Natural killer cell (primary cell): ENCODE data around the gene TSR2. TPM values are rescaled to one million over a fixed set of nuclear protein-coding genes. Genes with fewer than 3 reads are reported as not detected.

ENCODE experiments used
- ATAC-seq, 3 donors: fragments of 150-1000 bp in 2 of 3; fragments of 200-7000 bp in 1 of 3; cut with Tn5 transposase; 1 replicate in 1 of 3; 2 replicates in 2 of 3; pipeline ENCODE4 v1.10.0; 2021; ENCODE audit warnings: mild to moderate bottlenecking in 2 of 3, moderate library complexity in 2 of 3
- DNase-seq, 2 donors: peaks; one replicate each; pipeline versions ENCODE4 v3.0.0 to v3.0.0-alpha.2; 2013 to 2021; ENCODE audit warnings: mixed read lengths in 1 of 2
- H3K27ac ChIP-seq: one replicate; pipeline ENCODE4 v1.5.1; 2013; ENCODE audit warnings: mild to moderate bottlenecking, low read length
- H3K27me3 ChIP-seq: one replicate; pipeline ENCODE4 v1.6.1; 2013; ENCODE audit warnings: low read length; ENCODE audit not compliant: control insufficient read depth, insufficient read depth
- H3K36me3 ChIP-seq: one replicate; pipeline ENCODE4 v1.6.1; 2013; ENCODE audit warnings: low read length; ENCODE audit not compliant: control insufficient read depth, insufficient read depth
- H3K4me1 ChIP-seq: one replicate; pipeline ENCODE4 v1.6.1; 2013; ENCODE audit warnings: low read length; ENCODE audit not compliant: control insufficient read depth, insufficient read depth
- H3K4me3 ChIP-seq: one replicate; pipeline ENCODE4 v1.5.1; 2013; ENCODE audit warnings: low read length
- H3K9me3 ChIP-seq: one replicate; pipeline ENCODE4 v1.6.1; 2013; ENCODE audit warnings: low read length; ENCODE audit not compliant: control insufficient read depth, insufficient read depth
- H3K27ac Mint-ChIP-seq, 2 donors: one replicate each; pipeline ENCODE4 v1.8.0; 2022; ENCODE audit warnings: mild to moderate bottlenecking in 2 of 2, mixed read lengths in 2 of 2, moderate library complexity in 1 of 2
- H3K27me3 Mint-ChIP-seq, 2 donors: one replicate each; pipeline ENCODE4 v1.8.0; 2022; ENCODE audit warnings: low read depth in 2 of 2, mixed read lengths in 2 of 2
- H3K36me3 Mint-ChIP-seq: one replicate; pipeline ENCODE4 v1.8.0; 2022; ENCODE audit warnings: mixed read lengths
- H3K4me1 Mint-ChIP-seq, 2 donors: one replicate each; pipeline ENCODE4 v1.8.0; 2022; ENCODE audit warnings: mixed read lengths in 2 of 2
- H3K4me3 Mint-ChIP-seq: one replicate; pipeline ENCODE4 v1.8.0; 2022; ENCODE audit warnings: mild to moderate bottlenecking, moderate library complexity, mixed read lengths
- H3K9me3 Mint-ChIP-seq, 2 donors: one replicate each; pipeline ENCODE4 v1.8.0; 2022; ENCODE audit warnings: mixed read lengths in 2 of 2
- WGBS: methylation state at CpG from one replicate; pipeline ENCODE4 v1.1.7; 2013; ENCODE audit warnings: missing lambda C conversion rate; ENCODE audit not compliant: insufficient coverage; 5-methylcytosine and 5-hydroxymethylcytosine counted together
- intact Hi-C: fragments of 100-400 bp; cut with micrococcal nuclease; formaldehyde crosslinking; loops from one replicate; pipeline ENCODE4 v1.14.2; 2022
- total RNA-seq, 4 donors: library from RNA; stranded (reverse); fragments of 120-200 nt in 1 of 4; gene quantifications; one replicate each; pipeline versions ENCODE4 v1.2.3 to v1.2.4, GENCODE V29; 2013 to 2022
- TF ChIP-seq, protein P1 (sequence below): fragments of 200-600 bp; IDR thresholded peaks from one replicate; pipeline ENCODE4 v1.8.0; 2022; ENCODE audit warnings: antibody characterized with exemption

The TSR2 gene
- total RNA-seq, 3 donors from 2014 or later (not counting 1 experiment from before 2014, with no cell fraction given), result 39.0 to 40.4 (median 40.0) TPM

DNA sequence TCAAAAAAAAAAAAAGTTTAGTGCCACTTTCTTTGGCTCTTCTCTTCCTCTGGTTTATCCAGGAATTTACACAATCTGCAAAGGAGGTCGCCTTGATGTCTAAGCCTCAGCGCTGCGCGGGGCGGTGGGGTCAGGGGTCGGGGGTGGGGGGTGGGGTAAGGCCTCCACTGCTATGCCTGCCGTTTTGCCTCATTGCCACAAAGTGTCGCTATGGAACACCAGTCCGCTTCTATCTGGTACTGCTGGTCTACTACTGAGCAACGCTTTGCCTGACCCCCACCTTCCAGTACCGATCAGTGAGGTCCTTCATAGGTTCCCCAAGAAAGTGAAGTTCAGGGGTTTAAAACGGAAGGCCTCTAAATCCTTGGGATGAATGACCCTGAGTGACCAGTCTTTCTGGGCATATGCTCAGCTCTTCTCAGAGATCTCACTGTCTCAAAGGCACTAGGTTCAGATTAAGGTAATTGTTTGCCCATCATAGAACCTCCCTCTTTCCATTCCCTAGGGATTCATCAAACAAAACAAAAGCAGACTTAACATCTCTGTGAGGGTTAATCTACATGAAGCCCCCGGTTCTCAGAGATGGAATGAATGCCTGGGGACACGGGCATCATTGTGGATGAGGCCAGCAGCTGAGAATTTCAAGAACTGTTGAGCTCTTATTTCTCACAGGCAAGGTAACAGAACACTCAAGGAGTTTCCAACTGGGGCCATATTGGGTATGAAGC, 16.9 kb upstream of the TSR2 start:
- Mint-ChIP-seq H3K4me1 (no peaks in the 10 kb centered on the region), H3K36me3 (no peaks in the 10 kb centered on the region), H3K27ac (no peak overlapping the region), H3K4me3 (no peak overlapping the region), H3K9me3 (no peaks in the 10 kb centered on the region), H3K27me3 (peaks cover 17 to 45% of the 10 kb centered on the region in 2 donors)
- Histone ChIP-seq H3K4me3 (no peak overlapping the region), H3K4me1 (no peaks in the 10 kb centered on the region), H3K36me3 (no peaks in the 10 kb centered on the region), H3K9me3 (no peaks in the 10 kb centered on the region), H3K27ac (no peak overlapping the region), H3K27me3 (no peaks in the 10 kb centered on the region)
- DNase-seq (peak in 1 of 2 donors; percentile 22), ATAC-seq (peak in 1 of 3 donors; percentile 52)
- 36% methylated on average over 9 of the region's 14 CpGs for WGBS
- TF ChIP-seq, protein P1, sequence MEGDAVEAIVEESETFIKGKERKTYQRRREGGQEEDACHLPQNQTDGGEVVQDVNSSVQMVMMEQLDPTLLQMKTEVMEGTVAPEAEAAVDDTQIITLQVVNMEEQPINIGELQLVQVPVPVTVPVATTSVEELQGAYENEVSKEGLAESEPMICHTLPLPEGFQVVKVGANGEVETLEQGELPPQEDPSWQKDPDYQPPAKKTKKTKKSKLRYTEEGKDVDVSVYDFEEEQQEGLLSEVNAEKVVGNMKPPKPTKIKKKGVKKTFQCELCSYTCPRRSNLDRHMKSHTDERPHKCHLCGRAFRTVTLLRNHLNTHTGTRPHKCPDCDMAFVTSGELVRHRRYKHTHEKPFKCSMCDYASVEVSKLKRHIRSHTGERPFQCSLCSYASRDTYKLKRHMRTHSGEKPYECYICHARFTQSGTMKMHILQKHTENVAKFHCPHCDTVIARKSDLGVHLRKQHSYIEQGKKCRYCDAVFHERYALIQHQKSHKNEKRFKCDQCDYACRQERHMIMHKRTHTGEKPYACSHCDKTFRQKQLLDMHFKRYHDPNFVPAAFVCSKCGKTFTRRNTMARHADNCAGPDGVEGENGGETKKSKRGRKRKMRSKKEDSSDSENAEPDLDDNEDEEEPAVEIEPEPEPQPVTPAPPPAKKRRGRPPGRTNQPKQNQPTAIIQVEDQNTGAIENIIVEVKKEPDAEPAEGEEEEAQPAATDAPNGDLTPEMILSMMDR, result no peak
- intact Hi-C loops, result no loop called here

DNA sequence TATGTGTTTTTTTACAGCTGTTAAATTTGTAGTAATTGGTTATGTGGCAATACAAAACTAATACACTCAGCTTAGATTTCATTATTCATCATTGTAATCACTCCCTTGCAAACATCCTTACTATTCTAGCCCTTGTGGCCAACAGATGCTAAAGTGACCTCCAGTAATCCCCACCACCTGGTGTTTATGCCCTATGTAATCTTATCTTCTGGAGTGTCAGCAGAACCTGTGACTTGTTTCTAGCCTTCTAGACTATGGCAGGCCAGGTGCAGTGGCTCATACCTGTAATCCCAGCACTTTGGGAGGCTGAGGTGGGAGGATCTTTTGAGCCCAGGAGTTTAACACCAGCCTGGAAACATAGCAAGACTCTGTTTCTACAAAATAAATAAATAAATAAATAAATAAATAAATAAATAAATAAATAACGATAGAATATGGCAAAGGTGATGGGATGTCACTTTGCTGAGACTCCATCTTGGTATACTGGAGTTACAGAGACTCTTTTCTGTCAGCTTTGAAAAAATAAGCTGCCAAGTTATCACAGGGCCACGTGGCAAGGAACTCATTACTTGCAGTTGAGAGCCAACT, 12.3 kb upstream of the TSR2 start:
- no peaks in the 10 kb centered on the region for H3K36me3 ChIP-seq
- H3K4me3 ChIP-seq, result no peak overlapping the region
- no peak for DNase-seq
- WGBS, result 63% methylated on average over 1 of the region's 2 CpGs
- H3K4me3 Mint-ChIP-seq, result no peak overlapping the region
- H3K27me3 ChIP-seq, result no peaks in the 10 kb centered on the region
- no peak overlapping the region for H3K27ac ChIP-seq
- no peak overlapping the region for H3K27ac Mint-ChIP-seq
- TF ChIP-seq, protein P1, result no peak
- intact Hi-C loops, result no loop called here
- H3K36me3 Mint-ChIP-seq, result no peaks in the 10 kb centered on the region
- H3K27me3 Mint-ChIP-seq, result peaks cover 7 to 18% of the 10 kb centered on the region in 2 donors
- no peaks in the 10 kb centered on the region for H3K9me3 ChIP-seq
- H3K4me1 ChIP-seq, result no peaks in the 10 kb centered on the region
- no peaks in the 10 kb centered on the region for H3K4me1 Mint-ChIP-seq
- no peaks in the 10 kb centered on the region for H3K9me3 Mint-ChIP-seq
- ATAC-seq, result no peak

DNA sequence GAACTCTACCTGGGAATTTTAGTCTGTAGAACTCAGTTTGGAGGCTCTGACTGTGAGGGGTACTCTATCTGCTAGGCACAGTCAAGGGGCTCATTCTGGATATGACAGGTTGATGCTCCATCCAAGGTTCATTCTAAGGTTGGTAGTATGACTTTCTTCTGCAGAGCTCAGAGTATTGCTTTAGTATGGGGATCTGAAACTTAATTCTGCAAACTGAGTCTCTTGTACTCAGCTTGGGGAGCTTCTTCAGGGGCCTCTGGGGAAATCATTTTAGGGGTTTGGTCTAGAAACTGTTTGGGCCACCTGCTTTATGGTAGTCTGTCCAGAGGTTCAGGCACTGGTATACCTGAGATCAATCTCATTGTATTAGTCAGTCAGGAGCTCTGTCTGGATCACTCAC, 9.7 kb upstream of the TSR2 start:
- Histone ChIP-seq H3K27ac (no peak overlapping the region), H3K36me3 (no peaks in the 10 kb centered on the region), H3K4me1 (no peaks in the 10 kb centered on the region), H3K9me3 (no peaks in the 10 kb centered on the region), H3K27me3 (no peaks in the 10 kb centered on the region), H3K4me3 (no peak overlapping the region)
- intact Hi-C loops, result no loop called here
- H3K27me3 Mint-ChIP-seq, result peaks cover 11 to 17% of the 10 kb centered on the region in 2 donors
- H3K4me3 Mint-ChIP-seq, result no peak overlapping the region
- no peak for ATAC-seq
- H3K36me3 Mint-ChIP-seq, result no peaks in the 10 kb centered on the region
- no peak overlapping the region for H3K27ac Mint-ChIP-seq
- H3K4me1 Mint-ChIP-seq, result no peaks in the 10 kb centered on the region
- H3K9me3 Mint-ChIP-seq, result no peaks in the 10 kb centered on the region
- TF ChIP-seq, protein P1, result no peak
- DNase-seq, result no peak
